Ramos (cell line): ENCODE data around the gene RTP1.
"Not testable (repeated sequence)": the region's sequence is repeated elsewhere in the genome, so short reads cannot be mapped to it uniquely, and the experiment has no call there.

ENCODE experiments used
- in situ Hi-C: fragments of 300-500 bp; cut with MboI; formaldehyde crosslinking; loops from one replicate; pipeline ENCODE4 v1.14.3; 2022; ENCODE audit warnings: low sequenced_read_pairs; ENCODE audit not compliant: unreplicated experiment

RTP1 gene

DNA sequence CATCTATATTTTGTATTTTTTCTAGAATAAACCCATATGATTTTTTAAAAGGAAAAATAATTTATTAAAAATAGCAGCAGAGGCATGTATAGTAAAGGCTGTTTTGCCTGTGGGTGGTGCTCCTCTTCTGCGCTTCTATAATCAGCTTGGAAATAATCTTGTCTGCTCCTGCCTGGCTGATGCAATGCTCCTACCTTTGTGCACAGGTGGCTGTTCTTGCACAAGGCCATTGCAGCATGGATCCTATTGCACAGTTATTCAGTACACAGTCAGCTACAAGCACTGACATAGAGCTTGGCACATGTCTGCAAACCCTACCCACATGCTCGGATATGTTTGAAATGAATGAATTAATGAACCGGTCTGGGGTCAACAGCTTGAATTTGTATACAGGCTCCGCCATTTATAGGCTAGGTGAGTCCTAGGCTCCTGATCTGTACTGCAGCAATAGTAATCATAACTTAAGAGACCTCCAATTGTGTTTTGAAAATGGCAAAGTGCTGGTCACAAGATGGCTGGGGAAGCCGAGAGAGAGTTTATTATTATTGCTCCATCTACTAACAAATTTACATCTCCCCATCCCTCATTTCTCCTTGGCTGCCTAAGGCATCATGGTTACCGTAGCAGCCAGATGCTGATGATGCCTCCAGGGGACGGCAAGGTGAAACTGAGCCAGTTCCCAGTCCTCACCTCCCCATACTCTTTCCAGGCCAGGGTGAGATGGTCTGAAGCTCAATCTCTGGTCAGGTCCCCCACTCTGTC is 532 bp upstream of the RTP1 start:
- in situ Hi-C loops: no loop called here

DNA sequence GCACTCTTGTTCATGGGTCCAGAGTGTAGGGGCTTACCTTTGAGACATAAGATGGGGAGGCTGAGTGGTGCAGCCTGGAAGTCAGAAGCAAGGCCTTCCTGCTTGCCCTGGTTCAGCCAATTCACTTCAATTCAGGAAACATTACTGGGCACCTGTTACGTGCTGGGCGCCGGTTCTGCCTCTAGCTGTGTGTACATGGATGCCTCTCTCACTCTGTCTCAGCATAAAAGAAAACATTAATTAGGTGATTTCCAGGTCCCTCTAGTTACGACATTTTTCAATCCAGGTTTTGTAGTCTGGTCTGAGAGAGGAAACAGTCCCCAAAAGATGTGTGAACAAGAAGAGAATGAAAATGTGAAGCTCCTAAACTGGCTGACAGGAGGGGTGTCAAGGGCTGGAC is 1.2 kb downstream of the RTP1 start:
- in situ Hi-C loops: no loop called here

DNA sequence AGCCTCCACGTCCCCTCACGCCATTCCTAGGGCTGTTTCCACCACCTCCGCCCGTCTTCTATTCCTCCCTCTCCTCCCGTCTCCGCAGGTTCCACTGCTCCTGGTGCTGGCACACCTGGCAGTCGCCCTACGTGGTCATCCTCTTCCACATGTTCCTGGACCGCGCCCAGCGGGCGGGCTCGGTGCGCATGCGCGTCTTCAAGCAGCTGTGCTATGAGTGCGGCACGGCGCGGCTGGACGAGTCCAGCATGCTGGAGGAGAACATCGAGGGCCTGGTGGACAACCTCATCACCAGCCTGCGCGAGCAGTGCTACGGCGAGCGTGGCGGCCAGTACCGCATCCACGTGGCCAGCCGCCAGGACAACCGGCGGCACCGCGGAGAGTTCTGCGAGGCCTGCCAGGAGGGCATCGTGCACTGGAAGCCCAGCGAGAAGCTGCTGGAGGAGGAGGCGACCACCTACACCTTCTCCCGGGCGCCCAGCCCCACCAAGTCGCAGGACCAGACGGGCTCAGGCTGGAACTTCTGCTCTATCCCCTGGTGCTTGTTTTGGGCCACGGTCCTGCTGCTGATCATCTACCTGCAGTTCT is 2.3 kb downstream of the RTP1 start:
- in situ Hi-C loops: not testable (repeated sequence)

DNA sequence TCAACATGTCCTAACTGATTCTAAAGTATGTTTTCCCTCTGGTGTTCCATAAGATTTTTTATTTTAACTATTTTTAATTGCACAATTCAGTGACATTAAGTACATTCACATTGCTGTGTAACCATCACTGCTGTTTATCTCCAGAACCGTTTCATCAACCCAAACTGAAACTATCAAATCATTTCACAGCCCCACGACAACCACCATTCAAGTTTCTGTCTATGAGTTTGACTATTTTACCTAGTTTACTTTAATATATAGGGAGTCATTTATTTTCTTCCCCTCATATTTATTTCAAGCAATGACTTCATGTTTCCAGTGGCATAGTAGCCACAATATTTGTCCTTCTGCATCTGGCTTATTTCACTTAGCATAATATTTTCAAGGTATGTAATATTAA is 8.4 kb downstream of the RTP1 start:
- in situ Hi-C loops: no loop called here

DNA sequence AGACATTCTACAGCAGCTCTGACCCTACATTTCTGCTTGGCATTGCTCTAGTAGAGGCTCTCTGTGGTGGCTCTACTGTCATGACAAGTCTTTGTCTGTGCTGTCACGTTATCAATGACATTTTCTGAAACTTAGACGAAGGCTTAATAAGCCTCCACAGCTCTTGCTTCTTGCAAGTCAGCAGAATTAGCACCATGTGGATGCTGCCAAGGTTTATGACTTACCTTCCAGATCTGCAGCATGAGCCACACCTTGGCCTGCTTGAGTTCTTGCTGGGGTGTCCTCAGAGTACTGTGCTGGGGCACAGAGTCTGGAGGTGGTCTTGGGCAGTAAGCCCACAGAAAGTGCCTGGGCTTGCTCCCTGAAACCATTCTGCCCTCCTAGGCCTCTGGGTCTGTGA is 9.8 kb downstream of the RTP1 start:
- in situ Hi-C loops: no loop called here

DNA sequence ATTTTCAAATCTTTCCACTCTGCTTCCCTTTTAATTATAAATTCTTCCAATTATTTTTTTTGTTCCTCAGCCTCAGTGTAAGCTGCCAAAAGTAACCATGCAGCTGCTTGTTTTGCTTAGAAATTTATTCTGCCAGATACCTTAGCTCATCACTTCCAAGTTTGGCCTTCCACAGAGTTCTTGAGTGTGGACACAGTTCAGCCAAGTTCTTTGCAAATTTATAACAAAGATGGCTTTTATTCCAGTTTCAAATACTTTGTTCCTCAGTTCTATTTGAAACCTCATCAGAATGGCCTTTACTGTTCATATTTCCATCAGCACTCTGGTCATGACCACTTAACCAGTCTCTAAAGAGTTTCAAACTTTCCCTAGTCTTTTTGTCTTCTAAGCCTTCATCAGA is 10.3 kb downstream of the RTP1 start:
- in situ Hi-C loops: no loop called here

DNA sequence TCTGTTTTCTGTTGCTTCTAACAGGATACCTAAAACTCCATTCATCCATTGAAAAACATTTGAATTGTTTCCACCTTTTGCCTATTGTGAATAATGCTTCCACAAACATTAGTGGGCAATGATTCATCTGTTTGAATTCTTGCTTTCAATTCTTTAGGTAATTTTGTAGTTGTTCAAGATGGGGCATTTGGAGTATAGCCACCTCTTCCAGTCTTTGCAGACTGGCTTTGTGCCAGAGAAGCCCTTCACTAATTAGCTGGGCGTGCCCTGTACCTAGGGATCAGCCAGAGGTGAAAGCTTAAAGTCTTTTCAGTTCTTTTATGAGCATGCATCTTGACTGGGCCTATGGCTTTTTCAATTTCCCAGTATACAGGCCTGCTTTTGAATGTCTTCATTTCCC is 10.9 kb downstream of the RTP1 start:
- in situ Hi-C loops: no loop called here

DNA sequence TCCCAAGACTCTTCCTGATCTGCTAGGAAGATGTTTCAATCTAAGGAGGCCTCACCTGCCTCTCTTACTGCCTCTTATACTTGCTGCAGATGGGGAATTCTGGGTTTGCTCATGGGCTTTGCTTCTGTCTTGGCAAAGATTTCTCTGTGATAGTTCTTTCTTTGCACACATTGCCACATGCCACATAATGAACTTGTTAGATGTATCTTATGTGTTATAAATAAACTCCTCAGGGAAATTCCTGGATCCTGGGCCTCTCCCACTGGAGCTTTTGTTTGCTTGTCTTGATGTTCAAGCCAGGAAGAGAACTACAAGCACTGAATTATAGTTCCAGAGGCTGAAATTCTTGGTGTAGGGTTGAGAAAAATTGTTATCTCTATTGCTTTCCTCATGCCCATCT is 12.2 kb downstream of the RTP1 start:
- in situ Hi-C loops: no loop called here

DNA sequence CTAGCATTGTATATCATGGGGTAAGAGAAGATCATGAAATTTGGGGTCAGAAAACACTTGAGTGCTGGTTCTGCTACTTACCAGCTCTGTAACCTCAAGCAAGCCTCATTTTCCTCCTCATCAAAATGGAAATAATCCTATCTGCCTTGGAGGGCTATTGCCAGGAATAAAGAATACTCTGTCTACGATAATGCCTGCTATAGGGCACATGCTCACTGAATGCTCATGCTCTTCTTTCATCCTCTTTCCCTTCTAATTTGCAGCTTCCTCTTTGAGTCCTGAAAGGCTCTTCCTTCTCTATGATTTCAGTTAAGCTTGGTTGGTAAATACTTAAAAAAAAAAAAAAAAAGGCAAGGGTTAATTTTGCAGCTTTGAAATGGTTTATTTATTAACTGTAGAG is 12.8 kb downstream of the RTP1 start:
- in situ Hi-C loops: no loop called here

DNA sequence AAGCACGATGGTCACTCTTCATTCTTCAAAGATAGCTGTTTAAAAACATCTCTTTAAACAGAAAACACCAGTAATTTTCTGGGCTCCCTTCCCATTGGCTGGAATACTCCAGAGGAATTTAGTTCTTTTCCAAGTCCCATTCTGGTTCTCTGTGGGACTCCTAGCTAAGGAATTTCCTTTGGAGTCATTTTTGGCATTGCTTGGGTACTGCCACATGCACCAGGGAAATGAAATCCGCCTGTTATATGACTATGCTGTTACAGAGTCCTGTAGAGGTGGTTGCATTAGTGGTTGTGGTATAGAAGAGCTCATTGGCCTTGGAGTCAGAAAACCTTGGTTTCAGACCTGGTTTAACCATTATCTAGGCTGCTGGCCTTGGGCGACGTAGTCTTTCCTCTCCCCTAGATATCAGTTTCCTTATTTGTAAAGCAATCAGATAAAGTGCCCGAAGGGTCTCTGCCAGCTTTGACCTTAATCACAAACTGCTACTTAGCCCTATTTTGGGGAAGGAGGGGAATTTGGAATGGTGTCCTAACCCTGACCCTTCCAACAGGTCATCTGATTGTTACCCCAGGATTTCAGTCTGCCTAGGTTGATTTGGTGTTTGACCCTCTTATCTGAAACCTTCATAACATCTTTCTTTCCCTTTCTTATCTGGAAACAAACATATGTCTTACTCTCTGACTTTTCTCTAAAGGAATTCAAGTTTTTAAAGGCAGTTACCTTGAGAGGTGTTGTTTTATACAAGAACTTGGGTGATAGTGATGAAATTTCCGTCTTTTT is 13.4 kb downstream of the RTP1 start:
- in situ Hi-C loops: no loop called here

DNA sequence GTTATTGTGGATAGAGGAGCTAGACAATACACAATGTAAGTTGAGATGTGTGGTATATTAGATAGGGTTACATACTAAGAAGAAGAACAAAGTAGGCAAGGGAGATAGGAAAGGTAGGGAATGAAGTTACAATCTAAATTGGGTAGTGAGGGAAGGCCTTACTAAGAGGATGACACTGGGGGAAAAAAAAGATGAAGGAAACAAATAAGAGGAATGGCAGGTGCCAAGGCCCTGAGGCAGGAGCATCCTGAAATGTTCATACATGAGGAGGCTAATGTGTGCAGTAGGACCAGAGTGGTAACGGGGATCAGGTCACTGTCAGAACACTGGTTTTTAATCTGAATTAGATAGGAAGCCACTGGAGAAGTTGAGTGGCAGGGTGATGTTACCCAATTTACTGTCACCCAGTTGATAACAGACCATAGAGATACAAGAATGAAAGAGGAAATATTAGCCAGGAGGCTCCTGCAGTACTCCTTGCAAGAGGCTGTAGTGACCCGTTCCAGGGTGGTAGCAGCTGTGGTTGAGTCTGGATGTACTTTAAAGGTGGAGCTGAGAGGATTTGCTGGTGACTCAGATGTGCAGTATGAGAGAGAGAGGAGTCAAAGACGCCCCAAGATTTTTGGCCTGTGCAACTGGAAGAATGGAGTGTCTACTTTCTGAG is 14.4 kb downstream of the RTP1 start:
- in situ Hi-C loops: no loop called here

DNA sequence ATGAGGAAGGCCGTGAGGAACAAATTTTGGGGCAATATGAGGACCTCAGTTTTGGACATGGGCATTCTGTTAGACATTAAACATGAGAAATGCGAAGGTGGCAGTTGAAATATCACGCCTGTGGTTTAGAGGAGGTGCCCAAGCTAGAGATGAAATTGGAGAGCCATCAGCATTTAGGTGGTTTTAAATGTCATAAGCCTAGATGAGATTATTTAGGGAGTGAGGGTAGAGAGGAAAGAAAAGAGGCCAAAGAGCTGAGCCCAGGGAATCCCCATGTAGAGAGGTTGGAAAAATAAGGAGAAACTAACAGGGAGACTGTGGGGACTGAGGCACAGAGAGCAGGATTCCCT is 14.9 kb downstream of the RTP1 start:
- in situ Hi-C loops: no loop called here

DNA sequence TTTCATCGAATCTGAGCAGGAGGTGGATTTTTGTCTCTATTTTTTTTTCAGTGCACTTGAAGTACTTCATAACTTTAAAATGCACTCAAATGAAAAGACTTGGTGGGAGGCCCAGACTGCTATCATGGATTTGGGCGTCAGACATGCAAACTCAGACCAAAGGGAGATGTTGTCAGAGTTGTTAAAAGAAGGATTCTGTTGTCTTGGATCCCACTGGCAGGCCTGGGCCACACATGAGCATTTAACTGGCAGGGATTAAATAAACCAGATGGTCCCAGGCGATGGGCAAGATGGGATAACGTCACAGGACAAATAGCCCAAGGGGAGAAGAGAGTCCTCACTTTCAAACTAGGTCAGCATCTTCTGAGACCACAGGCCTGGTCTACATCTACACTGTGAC is 15.4 kb downstream of the RTP1 start:
- in situ Hi-C loops: no loop called here

DNA sequence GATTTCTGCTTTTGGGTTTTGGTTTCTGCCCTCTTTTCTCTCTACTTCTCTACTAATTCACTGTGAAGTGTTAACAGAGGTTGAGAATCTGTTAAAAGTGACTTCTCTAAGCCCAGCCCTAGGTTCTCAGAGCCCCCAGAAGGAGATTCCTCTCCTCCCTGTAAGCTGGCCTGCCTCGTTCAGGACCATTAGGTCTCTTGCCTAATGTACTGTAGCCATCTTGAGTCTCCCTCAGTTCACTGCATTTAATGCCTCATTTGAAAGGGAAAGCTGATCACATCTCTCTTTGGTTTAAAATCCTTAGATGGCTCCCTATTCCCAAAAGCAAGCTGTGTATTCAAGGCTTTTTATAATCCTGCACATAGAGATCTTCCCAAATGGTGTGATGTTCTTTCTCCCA is 16.3 kb downstream of the RTP1 start:
- in situ Hi-C loops: no loop called here

DNA sequence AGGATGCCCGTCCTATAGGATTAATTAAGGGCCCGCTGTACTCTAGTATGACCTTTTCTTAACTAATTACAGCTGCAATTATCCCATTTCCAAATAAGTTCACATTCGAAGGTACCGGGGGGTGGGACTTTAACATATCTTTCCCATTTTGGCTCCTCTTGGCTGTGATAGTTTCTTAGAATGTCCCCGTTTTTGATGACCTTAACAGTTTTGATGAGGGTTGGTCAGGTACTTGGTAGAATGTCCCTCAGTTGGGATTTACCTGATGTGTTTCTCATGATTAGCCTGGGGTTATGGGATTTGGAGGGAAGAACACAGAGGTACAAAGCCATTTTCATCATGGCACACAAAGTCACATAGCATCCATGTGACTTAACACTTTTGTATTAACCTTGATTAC is 18.2 kb downstream of the RTP1 start:
- in situ Hi-C loops: no loop called here

DNA sequence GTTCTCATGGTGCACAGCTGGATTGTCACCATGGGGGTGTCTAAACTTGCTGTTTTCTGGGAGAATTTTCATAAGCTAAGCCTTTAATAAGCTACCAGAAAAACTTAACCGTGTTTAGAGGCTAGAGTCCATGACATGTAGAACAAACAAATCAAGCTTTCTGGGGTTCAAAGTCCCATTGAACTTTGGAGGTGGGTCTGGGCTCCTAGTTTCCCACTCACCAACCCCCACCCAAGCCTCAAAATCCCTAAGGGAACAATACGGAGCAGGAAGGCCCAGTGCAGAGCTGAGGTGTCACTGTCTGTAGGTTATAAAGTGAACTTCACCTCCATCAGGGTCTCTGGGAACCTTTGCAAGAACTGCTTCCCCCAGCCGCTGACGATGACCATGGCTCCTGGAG is 25.5 kb downstream of the RTP1 start:
- in situ Hi-C loops: no loop called here

DNA sequence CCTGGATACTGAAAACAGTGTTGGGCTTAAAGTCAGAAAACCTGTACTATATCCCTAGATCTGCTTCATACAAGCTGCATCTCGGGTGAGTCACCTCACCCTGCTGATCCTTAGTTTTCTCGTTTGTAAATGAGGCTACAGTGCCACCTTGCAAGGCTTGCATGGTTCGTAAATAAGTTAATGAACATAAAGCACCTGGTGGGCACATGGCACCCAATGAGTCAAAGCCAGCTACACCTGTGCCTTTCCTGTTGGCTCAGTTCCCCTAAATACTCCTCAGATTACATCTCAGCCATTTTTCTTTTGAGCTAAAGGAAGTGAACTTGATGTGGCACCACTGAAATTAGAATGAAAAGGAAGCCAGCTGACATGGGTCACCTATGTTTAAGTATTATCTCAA is 26.5 kb downstream of the RTP1 start:
- in situ Hi-C loops: no loop called here

DNA sequence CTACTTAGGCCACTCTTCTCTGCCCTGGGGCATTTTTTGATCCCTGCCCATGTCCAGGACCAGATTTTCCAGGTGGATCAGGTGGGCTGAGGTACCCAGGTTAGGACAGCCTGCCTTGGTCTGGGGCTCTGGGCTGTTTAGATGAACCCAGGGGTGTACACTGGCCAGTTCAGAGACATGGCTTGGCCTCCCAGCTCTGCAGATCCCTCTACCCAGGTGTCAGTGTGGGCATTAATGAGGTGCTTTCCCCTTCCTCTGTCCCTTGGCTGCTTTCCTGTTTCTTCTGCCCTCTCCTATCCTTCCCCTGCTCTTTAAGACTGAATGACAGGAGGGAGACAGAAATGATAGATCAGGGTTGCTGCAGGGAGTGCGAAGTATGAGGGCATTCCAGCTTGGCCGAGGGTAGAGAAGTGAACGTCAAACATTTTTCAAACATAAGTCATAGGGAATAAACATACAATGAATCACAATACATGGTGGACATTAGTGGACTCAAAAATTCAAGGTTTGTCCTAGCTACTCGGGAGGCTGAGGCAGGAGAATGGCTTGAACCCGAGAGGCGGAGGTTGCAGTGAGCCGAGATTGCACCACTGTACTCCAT is 30.5 kb downstream of the RTP1 start:
- in situ Hi-C loops: no loop called here

DNA sequence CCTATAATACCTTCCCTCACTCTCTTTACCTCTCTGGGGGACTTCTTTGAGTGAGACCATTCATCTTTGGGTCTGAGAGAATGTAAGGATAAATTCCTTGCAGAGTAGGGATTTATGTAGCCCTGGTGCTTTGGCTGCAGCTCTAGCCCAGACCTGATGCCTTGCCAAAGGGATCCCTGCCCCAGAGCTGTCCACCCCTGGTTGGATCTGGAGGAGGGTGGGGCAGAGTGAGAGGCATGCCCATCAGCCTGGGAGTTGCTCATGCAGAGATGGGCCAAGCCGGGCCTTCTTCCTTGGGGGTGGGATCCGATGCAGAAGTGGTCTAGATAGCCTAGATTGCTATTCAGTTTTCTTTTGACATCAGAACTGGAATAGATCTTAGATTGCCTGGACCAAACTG is 31.5 kb downstream of the RTP1 start:
- in situ Hi-C loops: no loop called here

DNA sequence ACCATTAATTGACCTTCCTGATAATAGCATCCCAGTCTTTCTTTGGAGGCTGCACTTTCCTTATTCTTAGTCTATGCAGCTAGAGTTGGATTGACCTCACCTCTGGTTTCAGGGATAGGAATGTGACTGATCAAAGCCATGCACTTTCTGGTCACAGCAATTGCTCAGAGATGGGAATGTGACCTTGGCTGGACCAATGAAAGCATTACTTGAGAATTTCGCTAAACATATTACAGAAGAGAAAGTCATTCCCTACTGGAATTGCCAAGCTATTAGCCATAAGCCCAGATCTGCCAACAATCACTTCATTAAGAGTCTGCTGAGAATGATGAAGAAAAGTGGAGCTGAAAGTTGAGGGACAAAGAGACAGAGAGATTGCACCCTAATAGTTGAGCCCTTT is 32.7 kb downstream of the RTP1 start:
- in situ Hi-C loops: no loop called here

DNA sequence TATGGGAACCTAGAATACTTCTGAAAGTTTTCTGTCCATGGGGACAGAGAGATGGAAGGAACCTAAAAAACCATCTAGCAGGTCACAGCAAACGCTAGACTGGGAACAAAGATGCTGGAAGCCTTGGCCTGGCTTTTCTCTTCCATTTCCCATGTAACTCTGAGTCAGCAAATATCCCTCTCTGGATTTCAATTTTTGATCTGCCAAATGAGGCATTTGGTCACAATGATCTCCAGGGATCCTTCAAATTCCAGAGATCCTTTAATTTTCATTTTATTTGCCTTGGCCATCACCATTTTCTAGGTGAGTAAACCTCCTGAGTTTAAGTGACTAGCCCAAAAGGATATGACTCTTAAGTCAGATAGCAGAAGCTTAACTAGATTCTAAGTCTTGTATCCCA is 39.7 kb downstream of the RTP1 start:
- in situ Hi-C loops: no loop called here
